ENCODE measurements around the gene DENND1A.

The DENND1A gene

DNA sequence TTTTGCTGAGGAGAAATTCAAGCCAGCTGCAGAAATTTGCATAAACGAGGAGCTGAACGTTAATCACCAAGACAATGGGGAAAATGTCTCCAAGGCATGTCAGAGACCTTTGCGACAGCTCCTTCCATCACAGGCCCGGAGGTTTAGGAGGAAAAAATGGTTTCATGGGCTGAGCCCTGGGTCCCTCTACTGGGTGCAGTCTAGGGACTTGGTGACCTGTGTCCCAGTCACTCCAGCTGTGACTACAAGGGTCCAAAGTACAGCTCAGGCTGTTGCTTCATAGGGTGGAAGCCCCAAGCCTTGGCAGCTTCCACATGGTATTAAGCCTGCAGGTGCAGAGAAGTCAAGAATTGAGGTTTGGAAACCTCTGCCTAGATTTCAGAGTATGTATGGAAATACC, 207.5 kb downstream of the DENND1A start:
- DNase-seq = no peak

- no peak for DNase-seq
Observed at GRCh38 chr9:123718188-123718587, 211.7 kb downstream of the DENND1A start.

GRCh38 chr9:123717581-123718175, 212.2 kb downstream of the DENND1A start:
- DNase-seq = no peak

DNA sequence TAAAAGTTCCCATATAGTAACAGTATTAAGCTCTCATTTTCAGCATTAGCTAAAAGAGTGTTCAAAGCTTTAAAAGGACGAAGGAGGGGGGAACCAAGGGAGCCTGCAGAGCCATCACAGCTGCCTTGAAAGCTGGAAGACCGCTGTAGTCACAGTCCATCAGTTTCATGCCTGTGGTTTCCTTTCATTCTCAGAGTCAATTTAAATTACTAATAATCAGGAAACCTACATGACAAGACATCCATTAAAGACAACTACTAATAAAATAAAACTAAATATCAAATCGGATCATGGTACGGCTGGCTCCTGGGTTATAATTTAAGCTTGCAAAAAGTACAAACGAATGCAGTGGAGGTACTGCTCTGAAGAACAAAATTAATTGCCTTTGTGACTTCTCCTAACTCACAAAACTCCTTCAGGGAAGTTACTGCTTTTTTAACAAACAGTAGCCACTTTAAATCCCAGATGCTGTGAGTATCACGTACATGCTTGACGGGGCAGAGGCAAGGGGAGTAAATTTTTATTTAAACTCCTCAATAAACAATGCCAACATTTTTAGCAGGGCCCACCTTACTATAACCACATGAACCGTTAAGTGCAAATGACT, 213.5 kb downstream of the DENND1A start:
- DNase-seq = no peak

DNA sequence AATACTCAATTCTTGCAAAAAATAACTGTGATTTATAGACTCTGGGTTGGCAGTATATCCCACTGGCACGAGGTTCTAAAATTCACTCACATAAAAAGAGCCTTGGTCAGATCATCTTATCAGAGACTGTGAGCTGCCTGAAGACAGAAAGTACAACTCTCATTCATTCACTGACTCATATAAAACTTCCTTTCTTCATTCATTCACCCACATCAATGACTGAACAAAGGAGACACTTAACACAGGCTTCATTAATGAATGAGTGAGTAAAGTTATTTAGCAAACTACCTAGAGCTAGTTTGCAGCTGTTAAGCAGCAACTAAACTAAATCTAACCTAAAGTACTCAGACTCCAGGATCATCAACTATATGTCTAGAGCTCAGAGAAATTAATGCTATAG, 214.7 kb downstream of the DENND1A start:
- DNase-seq = no peak

DNA sequence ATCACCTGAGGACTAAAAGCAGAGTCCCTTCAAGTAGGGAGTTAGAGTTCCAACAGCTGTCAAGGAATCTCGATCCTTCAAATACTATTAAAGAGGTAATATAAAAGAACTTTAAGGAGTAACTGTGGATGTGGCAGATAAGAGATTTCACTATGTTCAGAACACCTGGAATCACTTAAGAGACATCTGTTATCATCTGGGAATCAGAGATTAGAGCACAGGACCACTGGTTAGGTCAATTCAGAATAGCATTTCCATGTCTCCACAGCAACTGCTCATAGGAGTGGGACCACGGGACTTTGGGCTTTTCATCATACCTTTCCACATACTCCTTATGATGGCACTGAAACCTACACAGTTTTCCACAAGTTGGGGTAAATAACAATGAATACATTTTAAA, 216.6 kb downstream of the DENND1A start:
- no peak for DNase-seq

DNA sequence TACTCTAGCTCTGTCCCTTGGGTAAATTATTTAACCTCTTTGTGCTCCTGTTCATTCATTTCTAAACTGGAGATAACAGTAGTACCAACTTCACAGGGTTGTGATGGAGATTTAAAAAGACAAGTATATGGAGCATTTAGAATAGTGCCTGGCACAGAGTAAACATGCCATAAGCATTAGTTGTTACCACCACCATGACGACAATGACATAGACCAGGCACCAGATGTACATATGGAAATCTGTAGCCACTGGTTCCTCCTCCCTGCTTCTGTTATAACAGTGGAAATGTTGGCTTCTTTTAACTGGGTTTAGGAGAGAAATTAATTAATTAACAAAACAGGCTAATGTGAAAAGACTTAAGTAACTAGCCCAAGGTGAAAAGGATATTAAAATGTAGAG, 217.5 kb downstream of the DENND1A start:
- no peak for DNase-seq

GRCh38 chr9:123710299-123710698, 219.6 kb downstream of the DENND1A start:
- no peak for DNase-seq

DNA sequence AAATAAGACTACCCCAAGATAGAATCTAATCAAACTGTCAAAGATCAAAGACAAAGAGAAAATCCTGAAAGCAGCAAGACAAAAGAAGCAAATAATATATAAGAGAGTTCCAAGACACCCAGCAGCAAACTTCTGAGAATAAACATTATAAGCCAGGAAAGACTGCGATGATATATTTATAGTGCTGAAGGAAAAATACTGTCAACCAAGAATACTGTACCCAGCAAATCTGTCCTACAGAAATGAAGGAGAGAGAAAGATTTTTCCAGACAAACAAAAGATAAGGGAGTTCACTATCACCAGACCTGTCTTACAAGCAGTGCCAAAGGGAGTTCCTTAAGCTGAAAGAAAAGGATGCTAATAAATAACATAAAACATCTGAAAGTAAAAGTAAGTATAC, 227.4 kb downstream of the DENND1A start:
- no peak for DNase-seq

DNA sequence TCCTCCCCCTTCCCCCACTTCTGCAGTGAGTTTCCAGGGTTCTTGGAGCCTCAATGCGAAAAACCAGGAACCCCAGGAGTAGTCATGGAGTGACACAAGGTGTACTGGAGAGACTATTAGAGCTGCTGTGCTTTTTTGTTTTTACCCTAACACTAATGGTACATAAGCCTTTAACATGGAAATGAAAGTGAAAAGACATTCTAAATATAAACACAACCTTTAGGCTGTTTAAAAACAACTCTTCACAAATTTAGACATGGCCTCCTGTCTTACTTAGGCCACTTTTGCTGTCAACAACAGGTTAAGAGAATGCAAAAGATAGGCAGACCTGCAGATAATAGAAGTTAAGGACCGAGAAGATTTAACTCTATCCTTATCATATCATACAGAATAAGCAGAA, 232.2 kb downstream of the DENND1A start:
- no peak for DNase-seq

GRCh38 chr9:123696476-123696875, 233.4 kb downstream of the DENND1A start:
- no peak for DNase-seq

GRCh38 chr9:123695386-123695785, 234.5 kb downstream of the DENND1A start:
- no peak for DNase-seq

DNA sequence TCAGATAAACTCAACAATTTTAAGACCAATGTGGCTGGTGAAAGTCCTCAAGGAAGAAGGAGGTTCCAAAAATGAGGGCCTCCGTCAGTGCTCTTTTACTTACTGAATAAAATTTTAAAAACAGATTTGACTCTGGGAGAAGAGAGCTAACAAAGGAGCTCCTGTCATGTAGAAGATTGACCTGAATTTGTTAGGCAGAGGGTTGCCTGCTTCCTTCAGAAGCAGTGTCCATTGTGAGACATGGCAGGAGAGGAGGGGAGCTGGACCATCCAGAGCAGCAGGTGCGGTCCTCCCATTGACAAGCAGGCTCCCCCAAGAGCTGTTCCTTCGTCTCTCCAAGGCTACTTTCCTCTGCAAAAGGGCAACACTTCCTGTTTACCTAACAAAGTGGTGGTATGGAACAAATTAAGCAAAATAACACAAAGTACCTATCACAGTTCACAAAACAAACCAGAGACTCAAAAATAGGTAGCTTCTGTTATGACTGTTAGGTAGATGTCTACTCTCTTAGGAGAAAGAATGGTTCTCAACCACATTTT, 238.1 kb downstream of the DENND1A start:
- DNase-seq = no peak

- DNase-seq = no peak
Observed at GRCh38 chr9:123689701-123690428, 240.1 kb downstream of the DENND1A start.

GRCh38 chr9:123687246-123687751, 242.6 kb downstream of the DENND1A start:
- DNase-seq = no peak

- DNase-seq = no peak
Observed at GRCh38 chr9:123686829-123687192, 243.1 kb downstream of the DENND1A start.

DNA sequence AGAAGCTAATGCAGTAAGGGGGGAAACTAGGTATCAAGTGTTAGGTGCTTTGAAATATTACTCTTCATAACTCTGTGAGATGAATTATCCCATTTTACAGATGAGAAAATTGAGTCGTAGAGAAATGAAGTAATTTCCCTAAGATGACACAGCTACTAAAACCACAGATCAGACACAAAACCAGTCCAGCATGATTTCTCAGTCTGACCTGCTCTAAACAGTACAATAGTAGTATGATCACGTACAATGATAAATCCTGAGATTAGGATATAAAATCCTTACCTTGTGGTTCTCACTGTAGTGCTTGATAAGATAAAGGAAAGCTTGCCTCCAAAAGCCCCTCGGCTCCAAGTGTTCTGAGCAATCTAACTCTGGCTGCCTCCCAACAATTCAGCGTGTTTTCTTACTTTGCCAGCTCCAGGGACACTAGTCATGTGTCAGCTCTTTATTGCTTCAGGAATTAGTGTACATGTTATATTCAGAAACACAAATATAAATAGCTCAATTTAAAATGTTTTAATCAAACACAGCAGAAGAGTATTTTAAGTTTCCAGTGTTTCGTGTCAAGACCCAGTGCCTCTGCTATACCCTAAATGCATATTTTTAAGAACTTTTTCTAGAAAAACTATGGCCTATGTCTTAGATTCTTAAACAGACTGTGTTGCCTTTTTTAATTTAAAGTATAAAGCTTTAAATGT, 243.6 kb downstream of the DENND1A start:
- DNase-seq = no peak

DNA sequence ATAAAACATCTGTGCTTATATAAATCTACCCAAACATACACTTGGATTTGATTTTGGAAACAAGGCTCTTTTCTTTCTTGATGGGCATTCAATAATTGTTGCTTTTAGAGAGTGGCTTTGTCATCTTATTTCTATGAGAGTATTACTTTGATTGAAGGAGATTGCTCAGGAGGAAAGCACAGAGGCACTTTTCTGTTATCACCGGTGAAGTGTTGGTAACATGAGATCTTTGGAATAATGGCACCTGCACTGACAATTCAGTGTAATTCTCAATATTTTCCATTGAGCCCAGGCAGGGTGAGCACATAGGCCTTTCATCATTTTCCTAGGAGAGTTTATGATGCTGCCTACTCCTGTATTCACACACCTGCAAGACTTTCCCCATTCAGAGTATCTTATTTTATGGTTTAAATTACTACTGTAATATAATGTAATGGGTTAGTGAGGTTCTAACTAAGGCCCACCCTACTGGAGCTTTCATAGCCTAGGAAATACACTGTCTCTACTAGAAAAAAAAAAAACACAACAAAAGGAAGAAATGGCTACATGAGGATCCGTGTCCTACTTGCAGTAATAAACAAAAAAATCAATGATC, 244.3 kb downstream of the DENND1A start:
- DNase-seq = no peak

DNA sequence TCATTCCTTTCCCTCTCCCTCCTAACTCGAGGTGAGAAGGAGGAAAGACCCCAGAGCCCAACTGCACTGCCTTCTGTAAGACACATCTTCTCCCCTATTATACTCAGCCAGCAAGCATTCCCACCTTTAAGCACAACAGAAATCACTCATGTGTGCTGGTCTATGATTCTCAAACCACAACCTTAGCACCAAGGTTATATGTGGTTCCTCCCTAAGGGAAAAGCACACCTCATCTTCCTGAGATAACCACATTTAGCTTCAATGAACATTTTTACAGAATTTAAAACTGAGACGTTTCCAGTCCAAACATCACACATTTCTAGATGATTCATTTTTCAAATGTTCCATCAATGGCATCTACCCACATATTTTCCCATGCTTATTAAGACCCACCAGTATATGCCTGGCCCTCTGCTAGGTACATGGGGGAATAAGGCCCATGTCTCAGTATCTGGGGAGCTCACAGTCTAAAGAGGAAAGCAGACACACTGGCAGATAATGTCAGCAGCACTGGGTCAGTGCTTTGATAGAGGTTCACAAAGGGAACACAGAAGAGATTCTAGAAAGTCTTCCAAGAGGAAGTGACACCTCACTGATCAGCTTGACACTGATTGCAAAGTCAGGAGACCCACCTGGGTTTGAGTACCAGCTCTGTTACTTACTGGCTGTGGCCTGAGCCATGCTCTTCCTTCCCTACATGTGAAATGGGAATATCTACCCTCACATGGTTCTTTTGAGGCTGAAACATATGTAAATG, 245.4 kb downstream of the DENND1A start:
- DNase-seq = no peak

DNA sequence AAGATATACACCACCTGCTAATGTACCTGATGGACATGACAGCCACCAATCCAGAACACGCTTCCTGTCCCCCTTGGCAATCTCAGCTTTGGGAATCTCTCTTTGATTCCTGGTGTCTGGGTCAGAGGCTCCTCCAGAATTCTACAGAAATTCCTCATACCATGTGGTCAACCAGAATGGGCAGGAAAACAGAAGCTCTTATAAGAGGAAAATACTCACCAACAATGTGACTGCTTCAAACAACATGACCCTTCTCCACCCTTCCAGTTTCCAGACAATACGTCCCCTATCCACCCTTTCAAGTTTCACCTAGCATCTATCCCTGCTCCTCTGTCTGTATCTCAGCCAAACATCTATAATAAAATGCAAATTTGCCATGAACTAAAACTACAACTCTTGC, 247.2 kb downstream of the DENND1A start:
- DNase-seq = no peak

DNA sequence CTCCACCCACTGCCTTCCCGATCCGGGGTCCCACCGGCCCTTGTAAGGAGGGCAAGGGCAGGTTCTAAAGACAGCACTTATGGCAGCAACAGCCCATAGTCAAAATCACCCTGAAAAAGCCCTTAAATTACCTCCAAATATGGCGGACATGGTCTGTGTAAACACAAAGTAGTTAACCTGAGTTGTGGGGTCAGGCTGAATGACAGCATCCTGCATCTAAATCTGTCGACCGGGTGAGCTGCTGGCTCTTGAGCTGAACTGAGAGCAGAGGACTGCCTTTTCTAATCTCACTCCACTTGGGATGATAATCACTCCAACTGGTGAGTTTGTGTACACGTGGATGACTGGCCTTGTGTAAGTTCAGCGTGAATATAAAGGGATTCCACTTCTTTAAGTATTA, 249.6 kb downstream of the DENND1A start:
- DNase-seq = no peak

GRCh38 chr9:123679330-123679987, 250.5 kb downstream of the DENND1A start:
- no peak for DNase-seq
